GM21737 (cell line): Measurements from ENCODE around the gene KIT.
A peak's percentile ranks its signal among the peaks of the same experiment; 100 is the strongest.
"Not testable (repeated sequence)": the region's sequence is repeated elsewhere in the genome, so short reads cannot be mapped to it uniquely, and the experiment has no call there.

Experiments
- ATAC-seq: cut with Tn5 transposase; IDR thresholded peaks from one replicate; pipeline ENCODE4 v1.9.1; 2021; ENCODE audit warnings: mild to moderate bottlenecking, moderate library complexity; ENCODE audit not compliant: unreplicated experiment

The KIT gene

GRCh38 chr4:54657551-54658251 is at the start of gene KIT:
Gene KIT (plus strand): TSS chr4:54657957. CDS start chr4:54658015, 58 bp downstream.
- no peak for ATAC-seq

GRCh38 chr4:54609310-54609709 is 48.4 kb upstream of the KIT start:
- ATAC-seq: no peak

- no peak for ATAC-seq
These were observed 43.6 kb upstream of the KIT start for GRCh38 chr4:54614149-54614548.

GRCh38 chr4:54620773-54621172 is 37.0 kb upstream of the KIT start:
- ATAC-seq: no peak

GRCh38 chr4:54625391-54625790 is 32.4 kb upstream of the KIT start:
- no peak for ATAC-seq

- ATAC-seq: no peak
These were observed 31.6 kb upstream of the KIT start for GRCh38 chr4:54626113-54626512.

- ATAC-seq: no peak
These were observed 25.2 kb upstream of the KIT start for GRCh38 chr4:54632537-54632936.

GRCh38 chr4:54633102-54633740 is 24.5 kb upstream of the KIT start:
- ATAC-seq: not testable (repeated sequence)

GRCh38 chr4:54635318-54635717 is 22.4 kb upstream of the KIT start:
- no peak for ATAC-seq

- no peak for ATAC-seq
These were observed 20.4 kb upstream of the KIT start for GRCh38 chr4:54637325-54637724.

GRCh38 chr4:54641101-54641500 is 16.7 kb upstream of the KIT start:
- not testable (repeated sequence) for ATAC-seq

- ATAC-seq: no peak
These were observed 14.6 kb upstream of the KIT start for GRCh38 chr4:54643172-54643571.

- no peak for ATAC-seq
These were observed 13.6 kb upstream of the KIT start for GRCh38 chr4:54643958-54644751.

GRCh38 chr4:54645830-54646229 is 11.9 kb upstream of the KIT start:
- ATAC-seq: no peak

- no peak for ATAC-seq
These were observed 10.7 kb upstream of the KIT start for GRCh38 chr4:54647070-54647469.

GRCh38 chr4:54651050-54651449 is 6.7 kb upstream of the KIT start:
- no peak for ATAC-seq

GRCh38 chr4:54654753-54655152 is 3.0 kb upstream of the KIT start:
- no peak for ATAC-seq

- ATAC-seq: no peak
These were observed 589 bp upstream of the KIT start for GRCh38 chr4:54657185-54657550.

- peak; percentile 49 for ATAC-seq
These were observed 716 bp downstream of the KIT start for GRCh38 chr4:54658252-54659093.

GRCh38 chr4:54659313-54659712 is 1.6 kb downstream of the KIT start:
- no peak for ATAC-seq
